NCI-H748 treated with DMSO at 0.1 percent for 48 hours (cell line): ENCODE measurements around the gene OR4D9.
"Not testable (repeated sequence)": the region's sequence is repeated elsewhere in the genome, so short reads cannot be mapped to it uniquely, and the experiment has no call there.

Experiments used
- DNase-seq: peaks from one replicate; lab custom pipeline; 2025; lab: John Stamatoyannopoulos, UW

Gene OR4D9

GRCh38 chr11:59510941-59511589, at the start of gene OR4D9:
OR4D9 (plus strand) TSS chr11:59511539; CDS start chr11:59514913, 3,374 bp downstream.
- DNase-seq, result no peak

DNA sequence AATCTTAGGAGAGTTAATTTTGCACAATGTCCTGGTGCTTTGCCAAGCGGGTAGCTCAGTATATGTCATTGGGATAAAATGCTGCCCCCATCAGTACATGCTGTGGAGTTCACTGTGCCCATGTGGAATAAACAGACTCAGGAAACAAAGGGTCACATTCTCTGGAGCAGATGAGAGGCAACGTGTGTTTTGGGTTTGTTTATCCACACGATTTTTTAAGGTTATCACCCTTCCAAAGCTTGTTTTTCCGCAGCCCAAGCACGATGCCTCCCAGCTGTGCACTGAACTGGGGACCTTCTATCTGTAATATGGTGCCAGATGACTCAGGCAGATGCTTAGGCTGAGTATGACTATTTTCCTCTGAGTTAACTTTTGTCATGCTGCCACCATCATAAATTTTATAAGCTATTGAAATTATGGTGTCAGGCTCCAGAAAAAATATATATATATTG, 48.1 kb upstream of the OR4D9 start:
- DNase-seq, result no peak

GRCh38 chr11:59473015-59473414, 38.3 kb upstream of the OR4D9 start, which contains the start of gene OR4D10:
OR4D10 (plus strand) TSS chr11:59473315; CDS start chr11:59477430, 4,115 bp downstream.
- DNase-seq, result no peak

- no peak for DNase-seq
Measured at GRCh38 chr11:59475176-59475575, 36.2 kb upstream of the OR4D9 start.

DNA sequence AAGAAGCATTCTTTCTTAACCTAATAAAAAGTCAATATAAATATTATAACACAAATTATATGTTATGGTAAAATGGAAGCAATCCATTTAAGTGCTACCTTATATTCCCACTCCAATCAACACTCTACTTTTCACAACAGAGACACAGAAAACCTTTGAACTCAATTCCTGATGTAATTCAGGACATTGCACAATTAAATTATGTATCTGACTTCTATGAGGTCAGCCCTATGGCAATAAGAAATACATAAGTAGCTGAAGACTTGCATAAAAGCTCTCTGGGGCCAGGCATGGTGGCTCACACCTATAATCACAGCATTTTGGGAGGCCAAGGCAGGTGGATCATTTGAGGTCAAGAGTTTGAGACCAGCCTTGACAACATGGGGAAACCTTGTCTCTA, 31.4 kb upstream of the OR4D9 start:
- DNase-seq, result no peak

GRCh38 chr11:59480359-59480758, 31.0 kb upstream of the OR4D9 start:
- DNase-seq, result no peak

GRCh38 chr11:59501931-59502330, 9.4 kb upstream of the OR4D9 start:
- DNase-seq, result no peak

- no peak for DNase-seq
Measured at GRCh38 chr11:59503276-59503675, 8.1 kb upstream of the OR4D9 start, which contains the start of gene OR4D11. OR4D11 (plus strand) TSS chr11:59503576; CDS start chr11:59503576, 0 bp downstream.

GRCh38 chr11:59511675-59512074, 336 bp downstream of the OR4D9 start:
- DNase-seq, result no peak

DNA sequence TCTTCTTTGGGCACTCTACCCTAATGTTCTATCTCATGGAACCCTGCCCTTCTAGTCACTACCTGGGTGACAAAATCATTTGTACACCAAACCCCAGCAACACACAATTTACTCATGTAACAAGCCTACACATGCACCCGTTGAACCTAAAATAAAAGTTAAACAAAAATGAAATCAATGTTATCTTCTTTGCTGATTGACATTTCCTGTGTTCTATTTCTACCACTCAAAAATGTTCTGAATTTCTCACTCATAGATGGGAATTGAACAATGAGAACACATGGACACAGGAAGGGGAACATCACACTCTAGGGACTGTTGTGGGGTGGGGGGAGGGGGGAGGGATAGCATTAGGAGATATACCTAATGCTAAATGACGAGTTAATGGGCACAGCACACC, 8.8 kb downstream of the OR4D9 start:
- not testable (repeated sequence) for DNase-seq

- DNase-seq, result no peak
Measured at GRCh38 chr11:59520741-59521140, 9.4 kb downstream of the OR4D9 start.

- DNase-seq, result no peak
Measured at GRCh38 chr11:59523541-59523940, 12.2 kb downstream of the OR4D9 start.

- DNase-seq, result no peak
Measured at GRCh38 chr11:59528711-59529110, 17.4 kb downstream of the OR4D9 start.

DNA sequence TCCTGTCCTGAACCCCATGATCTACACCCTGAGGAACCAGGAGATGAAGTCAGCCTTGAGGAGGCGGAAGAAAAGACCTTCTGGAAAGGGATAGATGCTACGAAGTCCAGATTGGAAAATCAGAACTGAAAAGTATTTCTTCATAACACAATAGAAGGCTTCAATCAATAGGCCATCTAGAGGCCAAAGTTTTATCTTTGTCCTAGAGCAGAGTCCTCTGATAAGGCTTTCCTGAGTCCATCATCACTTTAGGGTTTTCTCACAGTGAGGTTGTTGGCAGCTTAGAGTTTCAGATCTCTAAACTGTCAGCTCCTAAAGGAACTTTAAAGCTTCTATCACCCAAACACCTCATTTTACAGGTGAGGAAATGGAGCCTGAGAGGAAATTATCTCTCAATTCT, 21.3 kb downstream of the OR4D9 start:
- no peak for DNase-seq

GRCh38 chr11:59534676-59535075, 23.3 kb downstream of the OR4D9 start:
- DNase-seq, result no peak

DNA sequence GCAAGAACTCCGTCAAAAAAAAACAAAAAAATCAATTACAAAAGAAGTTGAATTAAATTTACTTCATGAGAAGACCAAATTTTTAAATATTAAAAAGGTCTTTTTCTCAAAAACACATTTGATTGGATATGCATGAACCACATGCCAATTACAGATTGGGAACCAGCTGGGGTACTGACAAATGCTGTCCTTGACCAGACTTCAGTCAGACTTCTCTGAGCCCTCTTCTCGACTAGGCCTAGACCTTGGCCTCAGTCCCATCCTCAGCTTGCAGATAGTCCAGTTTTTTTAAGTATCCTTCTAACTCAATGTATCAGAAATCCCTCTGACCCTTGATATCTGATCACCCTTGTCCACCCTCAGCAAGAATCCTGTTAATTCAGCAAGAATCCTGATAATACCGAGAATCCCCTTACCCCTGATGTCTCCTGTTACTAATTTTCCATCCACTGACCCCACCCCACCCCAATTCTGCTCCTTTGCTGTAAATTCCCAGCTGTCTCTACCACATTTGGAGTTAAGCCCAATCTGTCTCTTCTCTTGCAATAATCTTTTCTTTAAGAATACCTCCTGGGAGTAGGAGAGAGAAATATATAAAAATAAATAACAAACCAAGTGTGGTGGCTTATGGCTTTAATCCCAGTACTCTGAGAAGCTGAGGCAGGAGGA, 30.9 kb downstream of the OR4D9 start:
- DNase-seq, result no peak

- not testable (repeated sequence) for DNase-seq
Measured at GRCh38 chr11:59543713-59544112, 32.4 kb downstream of the OR4D9 start.

- DNase-seq, result no peak
Measured at GRCh38 chr11:59544869-59545178, 33.5 kb downstream of the OR4D9 start.

DNA sequence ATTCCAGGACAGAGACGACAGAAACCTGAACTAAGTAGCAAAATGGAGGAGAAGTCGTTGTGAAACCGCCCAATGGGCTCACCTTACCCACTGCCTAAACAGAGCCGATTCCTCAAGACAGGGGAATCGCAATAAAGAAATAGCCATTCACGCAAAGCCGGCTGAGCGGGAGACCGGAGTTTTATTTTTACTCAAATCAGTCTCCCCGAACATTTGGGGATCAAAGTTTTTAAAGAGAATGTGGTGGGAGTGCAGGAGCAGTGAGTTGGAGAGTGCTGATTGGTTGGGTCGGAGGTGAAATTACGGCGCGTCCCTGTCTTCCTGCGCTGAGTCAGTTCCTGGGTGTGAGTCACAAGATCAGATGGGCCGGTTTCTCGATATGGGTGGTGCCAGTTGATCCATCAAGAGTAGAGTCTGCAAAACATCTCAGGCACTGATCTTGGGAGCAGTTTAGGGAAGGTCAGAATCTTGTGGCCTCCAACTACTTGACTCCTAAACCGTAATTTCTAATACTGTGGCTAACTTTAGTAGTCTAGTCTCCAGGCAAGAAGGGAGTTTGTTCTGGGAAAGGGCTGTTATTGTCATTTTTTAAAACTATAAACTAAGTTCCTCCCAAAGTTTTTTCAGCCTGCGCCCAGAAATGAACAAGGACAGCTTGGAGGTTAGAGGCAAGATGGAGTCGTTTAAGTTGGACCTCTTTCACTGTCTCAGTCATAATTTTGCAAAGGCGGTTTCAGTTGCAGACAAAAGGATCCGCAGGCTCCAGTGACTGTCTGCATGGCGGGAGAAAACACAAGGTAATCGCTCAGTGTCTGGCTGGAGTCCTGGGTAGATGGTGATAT, 34.1 kb downstream of the OR4D9 start:
- DNase-seq, result no peak

DNA sequence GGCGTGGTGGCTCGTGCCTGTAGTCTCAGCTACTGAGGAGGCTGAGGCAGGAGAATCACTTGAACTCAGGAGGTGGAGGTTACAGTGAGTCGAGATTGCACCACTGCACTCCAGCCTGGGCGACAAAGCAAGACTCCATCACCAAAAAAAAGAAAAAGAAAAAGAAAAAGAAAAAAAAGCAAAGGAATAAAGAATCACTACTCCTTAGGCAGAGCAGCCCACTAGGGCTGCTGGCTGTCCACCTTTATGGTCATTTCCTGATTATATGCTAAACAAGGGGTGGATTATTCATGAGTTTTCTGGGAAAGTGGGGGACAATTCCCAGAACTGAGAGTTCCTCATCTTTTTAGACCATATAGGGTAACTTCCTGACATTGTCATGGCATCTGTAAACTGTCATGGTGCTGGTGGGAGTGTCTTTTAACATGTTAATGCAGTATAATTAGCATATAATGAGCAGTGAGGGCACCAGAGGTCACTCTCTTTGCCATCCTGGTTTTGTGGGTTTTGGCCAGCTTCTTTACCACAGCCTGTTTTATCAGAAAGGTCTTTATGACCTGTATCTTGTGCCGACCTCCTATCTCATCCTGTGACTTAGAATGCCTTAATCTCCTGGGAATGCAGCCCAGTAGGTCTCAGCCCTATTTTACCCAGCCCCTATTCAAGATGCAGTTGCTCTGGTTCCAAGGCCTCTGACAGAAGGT, 36.4 kb downstream of the OR4D9 start:
- DNase-seq, result not testable (repeated sequence)

DNA sequence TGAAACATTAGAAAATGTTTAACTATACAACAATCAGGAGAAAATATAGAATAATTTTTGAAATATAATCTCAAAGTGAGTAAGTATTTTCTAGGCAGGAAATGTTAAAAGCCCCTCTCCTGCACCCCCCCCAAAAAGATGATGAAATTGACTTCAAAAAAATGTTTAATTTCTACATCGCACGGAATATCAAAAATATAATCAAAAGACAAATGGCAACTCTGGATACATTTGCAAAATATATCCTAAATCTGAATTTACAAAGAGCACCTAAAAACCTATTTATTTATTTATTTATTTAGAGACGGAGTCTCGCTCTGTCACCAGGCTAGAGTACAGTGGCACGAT, 36.9 kb downstream of the OR4D9 start:
- DNase-seq, result no peak

- DNase-seq, result peak; percentile 89
Measured at GRCh38 chr11:59550368-59550841, 39.1 kb downstream of the OR4D9 start.
